ENCODE measurements around the gene SNAPC4. TPM values are rescaled to one million over a fixed set of nuclear protein-coding genes. Genes with fewer than 3 reads are reported as not detected.

Gene SNAPC4
- total and polyA plus RNA-seq, 5 experiments from 2014 or later = 0.90 to 15.6 (median 2.0) TPM

GRCh38 chr9:136362450-136362784 lies 37.6 kb downstream of the SNAPC4 start:
- Mint-ChIP-seq H3K27me3 (no peaks in the 10 kb centered on the region), H3K4me3 (peak overlapping the region; percentile 9 to 90 (median 80)), H3K36me3 (peaks cover 0 to 2% (median 0%) of the 10 kb centered on the region in 3 donors), H3K27ac (peak overlapping the region in 5 of 10 donors; percentile 31 to 90 (median 51)), H3K4me1 (peaks cover 0 to 6% (median 3%) of the 10 kb centered on the region in 4 donors), H3K9me3 (no peaks in the 10 kb centered on the region)
- no peak for ATAC-seq
- DNase-seq = no peak
- POLR2A ChIA-PET = interaction anchor here (0.6 to 2.5 kb wide), 15 partner anchors 17 to 857 kb away, joined by 3 to 34 read pairs (median 4); partner anchors contain the start of genes ENTR1, PMPCA, SNAPC4 and TMEM141

GRCh38 chr9:136361754-136362449 lies 38.1 kb downstream of the SNAPC4 start:
- H3K4me1 Mint-ChIP-seq = peaks cover 0 to 6% (median 3%) of the 10 kb centered on the region in 4 donors
- peaks cover 0 to 2% (median 0%) of the 10 kb centered on the region in 3 donors for H3K36me3 Mint-ChIP-seq
- no peaks in the 10 kb centered on the region for H3K9me3 Mint-ChIP-seq
- DNase-seq (no peak), ATAC-seq (no peak)
- no peaks in the 10 kb centered on the region for H3K27me3 Mint-ChIP-seq
- POLR2A ChIA-PET = interaction anchor here (0.6 kb wide), 1 partner anchor 60 kb away, joined by 4 read pairs; no protein-coding TSS in a partner anchor
- peak overlapping the region in 3 of 10 donors; percentile 30 to 81 (median 70) for H3K4me3 Mint-ChIP-seq
- H3K27ac Mint-ChIP-seq = peak overlapping the region in 5 of 10 donors; percentile 31 to 90 (median 37)

GRCh38 chr9:136361047-136361753 lies 38.8 kb downstream of the SNAPC4 start:
- DNase-seq (no peak), ATAC-seq (no peak)
- Mint-ChIP-seq H3K4me1 (peaks cover 0 to 6% (median 3%) of the 10 kb centered on the region in 4 donors), H3K4me3 (peak overlapping the region in 1 of 10 donors; percentile 30), H3K27ac (no peak overlapping the region), H3K27me3 (no peaks in the 10 kb centered on the region), H3K9me3 (no peaks in the 10 kb centered on the region), H3K36me3 (peaks cover 0 to 2% (median 0%) of the 10 kb centered on the region in 3 donors)
- POLR2A ChIA-PET = no interaction called here

- DNase-seq (no peak), ATAC-seq (no peak)
- POLR2A ChIA-PET = no interaction called here
- Mint-ChIP-seq H3K4me1 (peaks cover 0 to 6% (median 3%) of the 10 kb centered on the region in 4 donors), H3K4me3 (no peak overlapping the region), H3K36me3 (no peaks in the 10 kb centered on the region), H3K9me3 (no peaks in the 10 kb centered on the region), H3K27me3 (no peaks in the 10 kb centered on the region), H3K27ac (no peak overlapping the region)
Observed at GRCh38 chr9:136359774-136360718, 39.9 kb downstream of the SNAPC4 start.

- no peak for DNase-seq
- Mint-ChIP-seq H3K36me3 (no peaks in the 10 kb centered on the region), H3K4me1 (peaks cover 0 to 6% (median 3%) of the 10 kb centered on the region in 4 donors), H3K4me3 (no peak overlapping the region), H3K27ac (no peak overlapping the region), H3K9me3 (no peaks in the 10 kb centered on the region), H3K27me3 (no peaks in the 10 kb centered on the region)
- POLR2A ChIA-PET = no interaction called here
- no peak for ATAC-seq
Observed at GRCh38 chr9:136358888-136359287, 41.1 kb downstream of the SNAPC4 start.

GRCh38 chr9:136358016-136358415 lies 42.0 kb downstream of the SNAPC4 start:
- POLR2A ChIA-PET = no interaction called here
- Mint-ChIP-seq H3K27me3 (no peaks in the 10 kb centered on the region), H3K27ac (no peak overlapping the region), H3K36me3 (no peaks in the 10 kb centered on the region), H3K9me3 (no peaks in the 10 kb centered on the region), H3K4me3 (no peak overlapping the region), H3K4me1 (peaks cover 0 to 6% (median 3%) of the 10 kb centered on the region in 4 donors)
- no peak for ATAC-seq
- DNase-seq = no peak

GRCh38 chr9:136357202-136357725 lies 42.7 kb downstream of the SNAPC4 start:
- POLR2A ChIA-PET = no interaction called here

GRCh38 chr9:136355616-136356557 lies 44.1 kb downstream of the SNAPC4 start:
- H3K27me3 Mint-ChIP-seq = no peaks in the 10 kb centered on the region
- no peaks in the 10 kb centered on the region for H3K9me3 Mint-ChIP-seq
- H3K4me3 Mint-ChIP-seq = no peak overlapping the region
- no peaks in the 10 kb centered on the region for H3K36me3 Mint-ChIP-seq
- ATAC-seq (no peak), DNase-seq (no peak)
- H3K4me1 Mint-ChIP-seq = no peaks in the 10 kb centered on the region
- POLR2A ChIA-PET = no interaction called here
- no peak overlapping the region for H3K27ac Mint-ChIP-seq

More at GRCh38 chr9:136357202-136357725, 42.7 kb downstream of the SNAPC4 start:
- Mint-ChIP-seq H3K27me3 (no peaks in the 10 kb centered on the region), H3K4me3 (no peak overlapping the region), H3K4me1 (no peaks in the 10 kb centered on the region), H3K36me3 (no peaks in the 10 kb centered on the region), H3K9me3 (no peaks in the 10 kb centered on the region), H3K27ac (no peak overlapping the region)
- ATAC-seq (no peak), DNase-seq (no peak)

- Mint-ChIP-seq H3K9me3 (no peaks in the 10 kb centered on the region), H3K36me3 (no peaks in the 10 kb centered on the region), H3K27me3 (no peaks in the 10 kb centered on the region), H3K4me1 (no peaks in the 10 kb centered on the region), H3K27ac (no peak overlapping the region), H3K4me3 (no peak overlapping the region)
- DNase-seq (no peak), ATAC-seq (no peak)
- POLR2A ChIA-PET = no interaction called here
Observed at GRCh38 chr9:136354592-136355085, 45.3 kb downstream of the SNAPC4 start.

- Mint-ChIP-seq H3K4me1 (no peaks in the 10 kb centered on the region), H3K9me3 (no peaks in the 10 kb centered on the region), H3K4me3 (no peak overlapping the region), H3K27ac (no peak overlapping the region), H3K27me3 (no peaks in the 10 kb centered on the region), H3K36me3 (no peaks in the 10 kb centered on the region)
- DNase-seq (no peak), ATAC-seq (no peak)
- POLR2A ChIA-PET = no interaction called here
Observed at GRCh38 chr9:136353757-136354488, 46.0 kb downstream of the SNAPC4 start.

- ATAC-seq = no peak
- Mint-ChIP-seq H3K36me3 (no peaks in the 10 kb centered on the region), H3K4me3 (no peak overlapping the region), H3K4me1 (no peaks in the 10 kb centered on the region), H3K9me3 (no peaks in the 10 kb centered on the region), H3K27ac (peak overlapping the region in 1 of 10 donors; percentile 31), H3K27me3 (no peaks in the 10 kb centered on the region)
- POLR2A ChIA-PET = no interaction called here
- DNase-seq = no peak
Observed at GRCh38 chr9:136353088-136353487, 46.9 kb downstream of the SNAPC4 start.
